DND-41 (cell line): ENCODE data around the gene CDC16.
A peak's percentile ranks its signal among the peaks of the same experiment; 100 is the strongest.
"Not testable (repeated sequence)": the region's sequence is repeated elsewhere in the genome, so short reads cannot be mapped to it uniquely, and the experiment has no call there.

Source experiments
- ATAC-seq: fragments of 200-7000 bp; cut with Tn5 transposase; 3 replicates; pipeline ENCODE4 v1.9.1; 2021; ENCODE audit warnings: low read depth; ENCODE audit not compliant: insufficient read depth
- DNase-seq: peaks from one replicate; pipeline ENCODE4 v3.0.0-alpha.2; 2020
- H2AFZ ChIP-seq: 2 replicates; pipeline ENCODE4 v1.6.0; 2012; ENCODE audit warnings: low read depth, low read length
- H3K27ac ChIP-seq: 2 replicates; pipeline ENCODE4 v1.5.1; 2012; ENCODE audit warnings: low read length, inconsistent platforms
- H3K27me3 ChIP-seq: fragments of 200-600 bp; sonication (generic); 2 replicates; pipeline ENCODE4 v1.6.0; 2012; ENCODE audit warnings: low read length, mild to moderate bottlenecking, inconsistent platforms; ENCODE audit not compliant: insufficient read depth, poor library complexity
- H3K36me3 ChIP-seq: 2 replicates; pipeline ENCODE4 v1.5.1; 2012; ENCODE audit warnings: low read length, inconsistent platforms; ENCODE audit not compliant: insufficient read depth
- H3K4me1 ChIP-seq: 2 replicates; pipeline ENCODE4 v1.5.1; 2012; ENCODE audit warnings: mild to moderate bottlenecking, low read length; ENCODE audit not compliant: insufficient read depth
- H3K4me2 ChIP-seq: 2 replicates; pipeline ENCODE4 v1.6.0; 2012; ENCODE audit warnings: mild to moderate bottlenecking, moderate library complexity, low read length, inconsistent platforms; ENCODE audit not compliant: insufficient read depth
- H3K4me3 ChIP-seq, 2 experiments: fragments of 200-600 bp in 1 of 2; shearing (Covaris generic) in 1 of 2; 2 replicates each; pipeline ENCODE4 v1.5.1; 2012 to 2016; ENCODE audit warnings: inconsistent platforms in 2 of 2, low read length in 2 of 2, mild to moderate bottlenecking in 2 of 2, low read depth in 1 of 2, moderate library complexity in 1 of 2
- H3K79me2 ChIP-seq: 2 replicates; pipeline ENCODE4 v1.6.0; 2012; ENCODE audit warnings: low read length, inconsistent platforms; ENCODE audit not compliant: insufficient read depth
- H3K9ac ChIP-seq: 2 replicates; pipeline ENCODE4 v1.6.0; 2012; ENCODE audit warnings: low read depth, mild to moderate bottlenecking, inconsistent platforms, low read length, moderate library complexity
- H3K9me3 ChIP-seq: 2 replicates; pipeline ENCODE4 v1.5.1; 2012; ENCODE audit warnings: low read length, moderate library complexity, mild to moderate bottlenecking, inconsistent platforms; ENCODE audit not compliant: insufficient read depth, severe bottlenecking
- H4K20me1 ChIP-seq: 2 replicates; pipeline ENCODE4 v1.6.0; 2012; ENCODE audit warnings: low read length; ENCODE audit not compliant: insufficient read depth
- EZH2 ChIP-seq: IDR thresholded peaks from 3 replicates; pipeline ENCODE4 v1.6.1; 2012; ENCODE audit warnings: borderline replicate concordance, low read depth, mild to moderate bottlenecking, moderate library complexity, low read length, inconsistent platforms; ENCODE audit not compliant: severe bottlenecking
- TF ChIP-seq, protein P1 (sequence below): IDR thresholded peaks from 2 replicates; pipeline ENCODE4 v1.5.1; 2012; ENCODE audit warnings: borderline replicate concordance, low read length, moderate library complexity, mild to moderate bottlenecking; ENCODE audit not compliant: poor library complexity, severe bottlenecking; ENCODE audit errors: extremely low read depth

The CDC16 gene

GRCh38 chr13:114259974-114260373 is 25.3 kb downstream of the CDC16 start:
- no peak for DNase-seq
- no peak for ATAC-seq

DNA sequence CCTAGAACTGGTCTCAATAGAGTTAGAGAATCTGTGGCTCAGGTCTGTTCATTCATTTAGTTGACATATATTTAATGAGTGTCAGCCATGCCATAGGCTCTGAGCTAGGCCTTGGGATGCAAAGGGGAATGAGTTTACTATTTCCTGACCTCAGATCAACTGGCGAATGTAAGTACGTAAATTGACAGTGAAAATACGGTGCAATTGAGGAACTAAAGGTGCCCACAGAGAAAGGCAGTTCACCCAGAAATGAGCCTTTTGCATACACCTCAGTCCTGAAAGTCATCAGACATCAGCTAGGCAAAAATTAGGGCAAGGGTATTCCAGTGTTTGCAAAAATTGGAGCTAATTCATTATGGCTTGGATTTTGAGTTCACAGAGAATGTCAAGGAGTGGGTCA is 26.1 kb downstream of the CDC16 start:
- Histone ChIP-seq H3K4me3 (no peak overlapping the region), H3K9me3 (no peaks in the 10 kb centered on the region), H2AFZ (no peak overlapping the region), H3K9ac (no peak overlapping the region), H3K27me3 (no peaks in the 10 kb centered on the region), H3K4me1 (peaks cover 37% of the 10 kb centered on the region), H3K27ac (no peak overlapping the region), H3K36me3 (peaks cover 96% of the 10 kb centered on the region), H3K4me2 (no peak overlapping the region), H3K79me2 (no peaks in the 10 kb centered on the region; the same call in 1 of the 2 replicates), H4K20me1 (peaks cover 11% of the 10 kb centered on the region)
- no peak for ATAC-seq
- no peak for DNase-seq
- TF ChIP-seq EZH2: no peak
- TF ChIP-seq, protein P1, sequence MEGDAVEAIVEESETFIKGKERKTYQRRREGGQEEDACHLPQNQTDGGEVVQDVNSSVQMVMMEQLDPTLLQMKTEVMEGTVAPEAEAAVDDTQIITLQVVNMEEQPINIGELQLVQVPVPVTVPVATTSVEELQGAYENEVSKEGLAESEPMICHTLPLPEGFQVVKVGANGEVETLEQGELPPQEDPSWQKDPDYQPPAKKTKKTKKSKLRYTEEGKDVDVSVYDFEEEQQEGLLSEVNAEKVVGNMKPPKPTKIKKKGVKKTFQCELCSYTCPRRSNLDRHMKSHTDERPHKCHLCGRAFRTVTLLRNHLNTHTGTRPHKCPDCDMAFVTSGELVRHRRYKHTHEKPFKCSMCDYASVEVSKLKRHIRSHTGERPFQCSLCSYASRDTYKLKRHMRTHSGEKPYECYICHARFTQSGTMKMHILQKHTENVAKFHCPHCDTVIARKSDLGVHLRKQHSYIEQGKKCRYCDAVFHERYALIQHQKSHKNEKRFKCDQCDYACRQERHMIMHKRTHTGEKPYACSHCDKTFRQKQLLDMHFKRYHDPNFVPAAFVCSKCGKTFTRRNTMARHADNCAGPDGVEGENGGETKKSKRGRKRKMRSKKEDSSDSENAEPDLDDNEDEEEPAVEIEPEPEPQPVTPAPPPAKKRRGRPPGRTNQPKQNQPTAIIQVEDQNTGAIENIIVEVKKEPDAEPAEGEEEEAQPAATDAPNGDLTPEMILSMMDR: no peak

More at GRCh38 chr13:114259974-114260373, 25.3 kb downstream of the CDC16 start:
- Histone ChIP-seq H4K20me1 (peaks cover 11% of the 10 kb centered on the region), H2AFZ (no peak overlapping the region), H3K79me2 (no peaks in the 10 kb centered on the region; the same call in 1 of the 2 replicates), H3K36me3 (peaks cover 96% of the 10 kb centered on the region), H3K27me3 (no peaks in the 10 kb centered on the region), H3K4me3 (no peak overlapping the region), H3K4me1 (peaks cover 37% of the 10 kb centered on the region), H3K9ac (no peak overlapping the region), H3K27ac (no peak overlapping the region), H3K9me3 (no peaks in the 10 kb centered on the region), H3K4me2 (no peak overlapping the region)
- no peak for TF ChIP-seq EZH2
- TF ChIP-seq, protein P1: no peak

GRCh38 chr13:114261328-114261965 is 26.8 kb downstream of the CDC16 start:
- Histone ChIP-seq H4K20me1 (peaks cover 11% of the 10 kb centered on the region), H3K27ac (no peak overlapping the region), H3K4me3 (no peak overlapping the region), H3K9ac (no peak overlapping the region), H2AFZ (no peak overlapping the region), H3K4me2 (no peak overlapping the region), H3K4me1 (peaks cover 37% of the 10 kb centered on the region), H3K79me2 (no peaks in the 10 kb centered on the region; the same call in 1 of the 2 replicates), H3K36me3 (peaks cover 96% of the 10 kb centered on the region), H3K9me3 (no peaks in the 10 kb centered on the region), H3K27me3 (no peaks in the 10 kb centered on the region)
- no peak for ATAC-seq
- TF ChIP-seq, protein P1: no peak
- TF ChIP-seq EZH2: no peak
- DNase-seq: no peak

GRCh38 chr13:114263578-114263977 is 28.9 kb downstream of the CDC16 start:
- Histone ChIP-seq H3K4me1 (peaks cover 37% of the 10 kb centered on the region), H3K79me2 (no peaks in the 10 kb centered on the region; the same call in 1 of the 2 replicates), H3K4me3 (no peak overlapping the region), H3K4me2 (no peak overlapping the region), H3K36me3 (peaks cover 95% of the 10 kb centered on the region), H3K9me3 (no peaks in the 10 kb centered on the region), H3K27ac (peak overlapping the region; percentile 66), H4K20me1 (peaks cover 11% of the 10 kb centered on the region), H3K27me3 (no peaks in the 10 kb centered on the region), H3K9ac (no peak overlapping the region), H2AFZ (no peak overlapping the region)
- DNase-seq (peak; percentile 56), ATAC-seq (peak; percentile 94)
- TF ChIP-seq, protein P1: no peak
- no peak for TF ChIP-seq EZH2

DNA sequence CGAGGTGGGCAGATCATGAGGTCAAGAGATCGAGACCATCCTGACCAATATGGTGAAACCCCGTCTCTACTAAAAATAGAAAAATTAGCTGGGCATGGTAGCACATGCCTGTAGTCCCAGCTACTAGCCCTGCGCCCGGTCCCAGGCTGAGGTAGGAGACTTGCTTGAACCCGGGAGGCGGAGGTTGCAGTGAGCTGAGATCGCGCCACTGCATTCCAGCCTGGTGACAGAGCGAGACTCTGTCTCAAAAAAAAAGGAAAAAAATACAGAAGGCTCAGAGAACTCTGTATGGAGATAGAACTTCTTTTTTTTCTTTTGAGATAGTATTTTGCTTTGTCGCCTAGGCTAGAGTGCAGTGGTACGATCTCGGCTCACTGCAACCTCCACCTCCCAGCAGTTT is 29.6 kb downstream of the CDC16 start:
- Histone ChIP-seq H3K4me1 (peaks cover 37% of the 10 kb centered on the region), H4K20me1 (peaks cover 11% of the 10 kb centered on the region), H3K36me3 (peaks cover 96% of the 10 kb centered on the region)
- H2AFZ ChIP-seq, H3K9ac ChIP-seq, H3K4me2 ChIP-seq, H3K9me3 ChIP-seq, H3K27me3 ChIP-seq, H3K27ac ChIP-seq, H3K4me3 ChIP-seq, DNase-seq, ATAC-seq, H3K79me2 ChIP-seq: not testable (repeated sequence)
